Measurements from ENCODE around the gene LHX1.

LHX1 gene

DNA sequence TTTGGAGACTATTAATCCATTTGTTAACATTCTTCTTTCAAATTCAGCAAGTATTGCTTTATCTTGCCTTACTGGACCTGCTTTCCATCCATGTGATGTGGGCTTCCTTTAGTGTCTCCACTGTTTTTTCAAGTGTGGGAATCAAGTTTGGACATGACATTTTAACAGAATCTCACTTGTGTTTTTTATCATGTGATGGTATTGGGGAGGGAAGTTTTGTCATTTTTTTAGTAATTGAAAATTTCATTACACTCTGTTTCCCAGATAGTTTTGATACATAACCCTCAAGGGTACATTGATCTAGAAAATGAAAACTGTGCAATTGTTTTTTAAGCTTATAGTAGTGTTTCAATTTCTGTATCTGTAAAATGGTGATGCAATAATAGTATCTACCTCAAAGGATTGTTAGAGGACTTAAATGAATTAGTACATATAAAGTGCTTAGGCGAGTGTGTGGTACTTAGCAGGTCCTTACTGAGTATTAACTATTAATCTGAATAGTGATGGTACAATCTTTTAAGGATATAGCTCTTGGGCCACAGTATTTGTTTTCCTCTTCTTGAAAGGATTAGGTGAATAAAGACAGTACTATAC lies 38.7 kb downstream of the LHX1 start:
- no peak for DNase-seq

DNA sequence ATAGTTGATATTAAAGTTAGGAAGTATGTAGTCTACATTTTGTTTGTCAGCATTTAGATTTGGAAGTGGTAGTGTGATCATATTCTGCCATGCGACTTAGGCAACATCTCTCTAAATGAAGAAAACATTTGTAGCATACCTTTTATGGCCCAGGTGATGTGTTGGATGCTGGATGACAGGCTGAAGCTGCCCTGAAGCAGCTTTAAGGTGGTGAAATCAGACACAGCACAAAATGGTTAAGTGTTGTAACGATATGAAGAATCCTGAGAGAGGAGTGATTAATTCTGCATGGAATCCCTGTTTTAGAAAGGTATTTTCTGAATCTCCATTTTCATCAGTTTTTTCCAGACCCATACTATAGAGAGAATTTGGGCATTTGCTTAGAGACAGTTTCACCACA lies 39.8 kb downstream of the LHX1 start:
- no peak for DNase-seq

DNA sequence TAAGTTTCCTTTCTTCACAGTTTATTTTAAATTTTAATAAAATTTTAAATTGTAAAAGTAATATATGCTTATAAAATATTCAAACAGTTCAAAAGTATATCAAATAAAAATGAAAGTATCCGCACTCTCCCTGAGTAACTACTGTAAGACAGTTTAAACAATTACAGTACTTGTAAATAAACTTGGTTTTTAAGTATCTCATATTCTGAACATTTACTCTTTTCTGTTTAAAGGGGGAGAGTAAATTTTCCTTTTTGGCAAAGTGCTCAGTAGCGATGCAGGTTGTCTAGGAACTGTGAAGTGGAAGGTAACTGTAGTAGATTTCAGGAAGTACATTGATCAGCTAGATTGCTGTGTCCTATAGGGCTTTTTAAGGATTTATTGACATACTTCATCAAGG lies 40.3 kb downstream of the LHX1 start:
- DNase-seq: no peak

DNA sequence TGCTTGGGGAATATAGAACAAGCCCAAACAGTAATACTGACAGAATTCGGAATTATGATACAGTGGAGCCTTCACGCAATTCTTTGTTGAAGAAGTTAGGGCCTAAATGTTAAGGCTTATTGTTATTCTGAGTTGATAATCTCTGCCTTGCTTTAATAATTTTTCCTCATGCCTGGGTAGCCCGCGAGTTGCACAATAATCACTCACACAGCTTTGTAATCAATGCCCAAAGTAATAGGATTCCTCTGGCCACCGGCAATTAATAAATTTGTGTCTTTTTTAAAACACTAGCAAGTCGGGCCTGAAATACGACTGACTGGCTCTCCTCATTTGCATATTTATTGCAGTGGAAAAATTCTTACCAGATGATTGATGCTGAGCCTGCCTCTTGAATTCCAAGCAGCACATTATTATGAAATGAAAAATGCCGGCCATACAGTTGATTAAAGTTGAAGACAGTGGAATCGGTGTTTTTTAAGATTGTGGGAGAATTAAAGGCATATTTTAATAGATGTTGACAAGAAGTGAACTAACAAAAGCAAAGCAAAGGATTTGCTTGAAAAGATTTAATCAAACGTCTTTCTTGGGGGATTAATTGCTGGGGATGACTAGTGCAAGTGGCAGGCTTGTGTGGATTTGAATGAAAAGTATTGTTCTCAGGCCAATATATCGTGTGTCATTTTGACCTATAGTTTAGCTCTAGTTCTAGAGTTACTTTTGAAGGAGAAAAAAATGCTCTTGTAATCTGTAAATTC lies 41.7 kb downstream of the LHX1 start:
- no peak for DNase-seq

DNA sequence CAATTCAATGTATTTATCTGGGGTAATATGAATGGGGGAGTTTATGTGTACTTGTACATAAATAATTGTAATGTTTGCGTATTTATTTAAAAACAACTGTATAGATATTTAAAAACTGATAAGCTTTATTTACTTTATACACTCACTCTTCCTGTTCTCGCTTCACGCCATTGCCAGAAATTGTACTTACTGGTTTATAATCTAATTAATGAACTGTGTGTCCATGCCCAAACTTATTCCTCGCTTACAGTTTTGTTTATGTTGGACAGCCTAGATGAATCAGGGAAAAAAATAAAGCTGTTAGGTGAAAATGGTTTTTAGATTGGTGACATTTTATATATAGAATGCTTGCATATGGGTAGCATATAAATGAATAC lies 42.3 kb downstream of the LHX1 start:
- no peak for DNase-seq

DNA sequence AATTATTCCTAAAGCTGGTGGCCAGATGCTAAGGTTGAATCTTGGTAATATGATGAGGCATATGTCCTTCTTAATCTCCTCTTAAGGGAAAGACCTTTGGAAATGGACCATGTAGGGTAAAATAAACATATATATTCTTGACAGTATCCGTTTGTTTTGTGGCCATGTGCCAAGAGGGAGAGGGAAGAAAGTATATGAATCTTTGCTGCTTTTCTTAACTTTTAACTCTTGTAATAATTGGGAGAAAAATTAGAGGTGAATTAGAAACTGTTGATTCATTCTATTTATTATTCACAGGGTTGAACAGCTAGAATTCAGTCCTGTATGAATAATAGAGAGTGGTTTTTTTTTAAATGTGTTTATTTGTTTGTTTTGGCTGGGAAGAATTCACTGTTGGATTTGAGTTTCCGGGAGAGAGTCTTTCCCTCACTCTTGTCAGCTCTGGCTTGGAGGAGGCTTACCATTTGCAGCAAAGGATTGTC lies 43.0 kb downstream of the LHX1 start:
- DNase-seq: no peak

DNA sequence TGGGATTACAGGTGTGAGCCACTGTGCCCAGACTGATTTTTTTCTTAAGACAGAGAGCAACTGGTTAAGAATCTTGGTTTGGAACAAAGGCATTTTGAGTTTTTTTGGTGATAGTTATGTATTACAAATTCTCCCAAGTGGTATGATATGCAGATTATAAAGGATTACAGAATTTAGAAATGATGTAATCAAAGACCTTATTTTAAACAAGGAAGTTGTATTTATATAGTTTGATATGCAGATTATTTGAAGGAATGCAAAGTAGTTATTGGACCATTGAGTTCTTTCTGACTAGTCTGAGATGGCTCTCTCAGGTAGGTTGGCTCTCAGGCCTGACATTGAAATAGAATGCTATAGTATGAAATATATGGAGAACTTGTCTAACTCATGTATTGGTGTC lies 46.3 kb downstream of the LHX1 start:
- DNase-seq: no peak

DNA sequence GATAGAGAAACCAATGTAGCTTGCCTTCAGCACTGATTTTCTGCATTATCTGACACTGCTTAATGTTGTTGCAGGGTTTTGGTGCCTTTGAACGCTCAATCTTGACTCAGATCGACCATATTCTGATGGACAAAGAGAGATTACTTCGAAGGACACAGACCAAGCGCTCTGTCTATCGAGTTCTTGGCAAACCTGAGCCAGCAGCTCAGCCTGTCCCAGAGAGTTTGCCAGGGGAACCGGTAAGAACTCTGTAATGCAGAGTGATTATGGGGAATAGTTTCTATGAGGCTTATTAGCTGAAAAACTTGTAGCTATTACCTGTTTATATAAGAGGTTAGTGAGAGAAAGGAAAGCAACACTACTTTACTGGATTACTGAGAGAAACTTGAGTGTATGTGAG lies 51.9 kb downstream of the LHX1 start:
- DNase-seq: no peak

DNA sequence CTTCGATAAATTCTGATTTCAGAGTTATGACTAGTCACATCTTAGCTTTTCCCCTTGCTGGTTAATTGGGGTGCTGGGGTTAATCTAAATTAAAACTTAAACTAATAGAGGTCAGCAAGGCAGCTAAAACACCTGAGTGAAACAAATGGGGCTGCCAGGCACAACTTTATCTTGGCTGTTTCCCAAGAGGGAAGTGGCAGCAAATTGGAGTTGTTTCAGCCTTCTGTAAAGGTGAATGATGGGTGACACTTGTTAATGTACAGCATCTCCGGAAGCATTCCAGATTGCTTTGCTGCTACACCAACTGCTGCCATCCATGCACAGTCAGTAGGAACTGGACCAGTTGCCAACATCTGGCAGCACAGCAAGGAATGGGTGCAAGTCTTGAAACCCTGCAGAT lies 55.4 kb downstream of the LHX1 start:
- no peak for DNase-seq

DNA sequence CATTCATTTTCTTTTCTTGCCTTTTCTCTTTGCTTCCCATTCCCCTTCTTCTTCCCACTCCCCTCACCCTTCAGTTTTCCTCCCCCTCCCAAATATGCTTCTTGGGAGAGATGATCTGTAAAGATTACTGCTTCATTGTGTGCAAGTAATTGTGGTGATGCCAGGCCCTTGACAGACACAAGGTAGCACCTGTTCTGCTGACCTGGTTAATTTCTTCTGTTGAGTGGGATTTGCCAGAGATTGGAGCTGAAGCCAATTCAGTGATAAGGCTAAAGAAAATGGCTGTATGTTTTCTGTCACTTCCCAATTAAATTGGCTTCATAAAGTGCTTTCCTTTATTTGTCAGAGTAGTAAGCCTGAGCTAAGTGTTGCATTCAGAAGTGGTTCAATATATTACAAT lies 56.0 kb downstream of the LHX1 start:
- DNase-seq: no peak

Measured in SW 1271 (cell line).